ENCODE measurements around the gene TTC13. TPM values are rescaled to one million over a fixed set of nuclear protein-coding genes. Genes with fewer than 3 reads are reported as not detected.

Gene TTC13
- total and polyA plus RNA-seq, 2 of the 4 experiments (the other 2 are of a cell fraction), result 6.1 to 9.1 TPM

DNA sequence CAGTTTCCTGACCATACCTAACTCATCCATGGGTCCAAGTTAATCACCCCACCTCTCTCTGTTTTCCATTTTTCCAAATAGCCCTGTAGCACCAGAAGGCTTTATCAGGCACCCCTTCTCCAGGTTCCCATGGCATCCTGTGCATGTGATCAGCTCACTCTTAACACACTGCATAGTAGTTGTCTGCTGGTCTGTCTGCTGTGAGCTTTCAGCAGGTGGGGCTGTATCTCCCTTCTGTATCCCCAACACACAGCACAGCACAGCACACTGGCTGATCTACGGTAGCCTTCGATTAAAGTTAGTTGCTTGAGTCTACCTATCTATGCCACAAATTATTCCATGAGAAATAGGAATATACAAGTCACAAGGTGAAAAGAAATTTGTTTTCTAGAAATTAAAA is 56.0 kb downstream of the TTC13 start:
- Histone ChIP-seq H3K4me3 (ENCODE audit: insufficient read depth, low read depth, low read length) (no peak overlapping the region), H2BK15ac (ENCODE audit: low read depth, low read length) (no peak overlapping the region), H3K79me1 (ENCODE audit: low read depth in 1 of 2, low read length in 2 of 2) (no peaks in the 10 kb centered on the region), H3K9me1 (ENCODE audit: insufficient read depth, low read length) (0 out of 2 replicates have a peak, but pooled peaks cover 2% of the 10 kb centered on the region), H3K14ac (replicated peaks; ENCODE audit: low read depth, low read length) (no peak overlapping the region), H3K9ac (ENCODE audit: low read depth, low read length) (no peak overlapping the region), H2BK120ac (ENCODE audit: low read depth, low read length) (no peak overlapping the region), H3K4me1 (ENCODE audit: control insufficient read depth, insufficient read depth, low read length) (0 out of 2 replicates have a peak, but pooled peaks cover 2% of the 10 kb centered on the region), H2AK5ac (ENCODE audit: low read depth, low read length) (no peak overlapping the region), H4K91ac (ENCODE audit: insufficient read depth, low read depth, low read length) (no peak overlapping the region), H3K4me2 (ENCODE audit: low read depth, low read length) (no peak overlapping the region), H2BK5ac (ENCODE audit: low read depth, low read length, poor library complexity, severe bottlenecking) (no peak overlapping the region), H2AK9ac (replicated peaks; ENCODE audit: low read depth, low read length, poor library complexity) (no peak overlapping the region), H3K4ac (ENCODE audit: low read depth, low read length) (no peak overlapping the region), H3K36me3 (ENCODE audit: control insufficient read depth, insufficient read depth, low read length) (peaks cover 3% of the 10 kb centered on the region), H3K27me3 (ENCODE audit: control insufficient read depth, insufficient read depth, low read length) (no peaks in the 10 kb centered on the region), H3K9me3 (ENCODE audit: control insufficient read depth, insufficient read depth, low read length) (no peaks in the 10 kb centered on the region), H2AFZ (replicated peaks; ENCODE audit: low read length, poor library complexity) (no peak overlapping the region), H4K8ac (ENCODE audit: low read depth in 2 of 2, low read length in 2 of 2) (no peak overlapping the region), H3K18ac (ENCODE audit: low read depth, low read length) (no peak overlapping the region), H3K56ac (ENCODE audit: extremely low read depth, insufficient read depth, low read length) (no peak overlapping the region), H3K27ac (ENCODE audit: insufficient read depth, low read length) (no peak overlapping the region), H4K5ac (ENCODE audit: low read depth, low read length) (no peak overlapping the region), H3K23ac (ENCODE audit: low read depth, low read length) (no peak overlapping the region), H2BK20ac (ENCODE audit: low read depth, low read length) (no peak overlapping the region), H4K20me1 (ENCODE audit: insufficient read depth, low read length) (no peaks in the 10 kb centered on the region)
- intact Hi-C loops (cut with micrococcal nuclease) (loop anchor here (1.0 kb wide), 1 partner anchor 289 kb away; no protein-coding TSS in a partner anchor), dilution Hi-C loops (cut with HindIII; ENCODE audit: low sequenced_read_pairs, unreplicated experiment) (no loop called here), in situ Hi-C loops (cut with MboI; ENCODE audit: low sequenced_read_pairs) (no loop called here)
- BruUV-seq (replicated peaks), result no TSS peak
- ChIA-PET POLR2A (ENCODE audit: unreplicated experiment) (no interaction called here), CTCF (no interaction called here)
- DNase-seq (no peak), ATAC-seq (ENCODE audit: low read depth) (no peak)
- WGBS, 2 experiments (ENCODE audit: extremely low coverage in 2 of 2, insufficient read length in 1 of 2), result no CpG with 5 or more reads among the region's 2 CpGs
- TF ChIP-seq FOS (IDR thresholded peaks at IDR 0.05; ENCODE audit: low read depth, low read length) (no peak), CHD1 (IDR thresholded peaks at IDR 0.05; ENCODE audit: low read depth, low read length) (no peak), RCOR1 (IDR thresholded peaks at IDR 0.05; ENCODE audit: insufficient replicate concordance, low read length) (no peak), RFX5 (IDR thresholded peaks at IDR 0.05; ENCODE audit: low read depth, low read length) (no peak), RAD21 (IDR thresholded peaks at IDR 0.05; ENCODE audit: low read length) (no peak), MXI1 (IDR thresholded peaks at IDR 0.05; ENCODE audit: borderline replicate concordance, low read depth, low read length) (no peak), MAFK (IDR thresholded peaks at IDR 0.05; ENCODE audit: low read depth, low read length) (no peak), MAZ (IDR thresholded peaks at IDR 0.05; ENCODE audit: borderline replicate concordance, low read depth, low read length) (no peak), NFE2L2 (IDR thresholded peaks at IDR 0.05; ENCODE audit: low read depth, low read length) (no peak), SMC3 (IDR thresholded peaks at IDR 0.05; ENCODE audit: low read depth, low read length) (no peak)
- TF ChIP-seq, protein P1, sequence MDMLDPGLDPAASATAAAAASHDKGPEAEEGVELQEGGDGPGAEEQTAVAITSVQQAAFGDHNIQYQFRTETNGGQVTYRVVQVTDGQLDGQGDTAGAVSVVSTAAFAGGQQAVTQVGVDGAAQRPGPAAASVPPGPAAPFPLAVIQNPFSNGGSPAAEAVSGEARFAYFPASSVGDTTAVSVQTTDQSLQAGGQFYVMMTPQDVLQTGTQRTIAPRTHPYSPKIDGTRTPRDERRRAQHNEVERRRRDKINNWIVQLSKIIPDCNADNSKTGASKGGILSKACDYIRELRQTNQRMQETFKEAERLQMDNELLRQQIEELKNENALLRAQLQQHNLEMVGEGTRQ (IDR thresholded peaks at IDR 0.05; ENCODE audit: low read depth, low read length), result no peak
- TF ChIP-seq, protein P2, sequence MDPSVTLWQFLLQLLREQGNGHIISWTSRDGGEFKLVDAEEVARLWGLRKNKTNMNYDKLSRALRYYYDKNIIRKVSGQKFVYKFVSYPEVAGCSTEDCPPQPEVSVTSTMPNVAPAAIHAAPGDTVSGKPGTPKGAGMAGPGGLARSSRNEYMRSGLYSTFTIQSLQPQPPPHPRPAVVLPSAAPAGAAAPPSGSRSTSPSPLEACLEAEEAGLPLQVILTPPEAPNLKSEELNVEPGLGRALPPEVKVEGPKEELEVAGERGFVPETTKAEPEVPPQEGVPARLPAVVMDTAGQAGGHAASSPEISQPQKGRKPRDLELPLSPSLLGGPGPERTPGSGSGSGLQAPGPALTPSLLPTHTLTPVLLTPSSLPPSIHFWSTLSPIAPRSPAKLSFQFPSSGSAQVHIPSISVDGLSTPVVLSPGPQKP (IDR thresholded peaks at IDR 0.05; ENCODE audit: borderline replicate concordance, low read depth, low read length), result no peak
